BE2C (cell line): ENCODE measurements around the gene HOXC11.

Experiments used
- DNase-seq: peaks from one replicate; pipeline ENCODE4 v3.0.0-alpha.2; 2020
- H3K27me3 ChIP-seq: fragments of 250-450 bp; sonication (Bioruptor Pico); 2 replicates; pipeline ENCODE4 v1.5.1; 2020; ENCODE audit warnings: mild to moderate bottlenecking
- H3K36me3 ChIP-seq: fragments of 250-450 bp; sonication (Bioruptor Pico); 2 replicates; pipeline ENCODE4 v1.5.1; 2020; ENCODE audit warnings: mild to moderate bottlenecking
- H3K4me1 ChIP-seq: fragments of 250-450 bp; sonication (Bioruptor Pico); 2 replicates; pipeline ENCODE4 v1.5.1; 2020
- H3K4me3 ChIP-seq: 2 replicates; pipeline ENCODE4 v1.5.1; 2011; ENCODE audit warnings: low read depth, low read length
- H3K9me3 ChIP-seq: fragments of 250-450 bp; sonication (Bioruptor Pico); 2 replicates; pipeline ENCODE4 v1.5.1; 2020
- CTCF ChIP-seq: IDR thresholded peaks from 2 replicates; pipeline ENCODE4 v1.5.1; 2012; ENCODE audit warnings: mild to moderate bottlenecking, low read depth, low read length

HOXC11 gene

GRCh38 chr12:53998110-53998899 lies 25.4 kb downstream of the HOXC11 start:
- DNase-seq = no peak
- no peaks in the 10 kb centered on the region for H3K27me3 ChIP-seq
- TF ChIP-seq CTCF = no peak; the same call in 1 of the 2 replicates
- H3K4me3 ChIP-seq = peak overlapping the region; percentile 95
- H3K9me3 ChIP-seq = no peaks in the 10 kb centered on the region
- H3K4me1 ChIP-seq = peaks cover 5% of the 10 kb centered on the region; the same call in 1 of the 2 replicates
- H3K36me3 ChIP-seq = no peaks in the 10 kb centered on the region

- Histone ChIP-seq H3K36me3 (no peaks in the 10 kb centered on the region), H3K27me3 (no peaks in the 10 kb centered on the region), H3K4me3 (peak overlapping the region; percentile 95), H3K9me3 (no peaks in the 10 kb centered on the region), H3K4me1 (peaks cover 9% of the 10 kb centered on the region)
- no peak for DNase-seq
- peak; percentile 12; the same call in 1 of the 2 replicates for TF ChIP-seq CTCF
Observed at GRCh38 chr12:53998900-53999236, 25.9 kb downstream of the HOXC11 start.

- TF ChIP-seq CTCF = no peak
- H3K4me3 ChIP-seq = peak overlapping the region; percentile 95
- no peaks in the 10 kb centered on the region for H3K36me3 ChIP-seq
- H3K4me1 ChIP-seq = peaks cover 11% of the 10 kb centered on the region
- no peaks in the 10 kb centered on the region for H3K9me3 ChIP-seq
- no peaks in the 10 kb centered on the region for H3K27me3 ChIP-seq
- peak; percentile 77 for DNase-seq
Observed at GRCh38 chr12:53999559-54000115, 26.7 kb downstream of the HOXC11 start.

- Histone ChIP-seq H3K4me1 (peaks cover 14% of the 10 kb centered on the region), H3K4me3 (peak within 1 kb of the TSS; percentile 95), H3K27me3 (no peaks in the 10 kb centered on the region), H3K36me3 (no peaks in the 10 kb centered on the region), H3K9me3 (no peaks in the 10 kb centered on the region)
- DNase-seq = peak; percentile 55
- TF ChIP-seq CTCF = peak; percentile 8; the same call in 1 of the 2 replicates
Observed at GRCh38 chr12:54000116-54001114, 27.5 kb downstream of the HOXC11 start, which contains the start of gene HOXC9. Gene HOXC9, plus strand, starts transcription at chr12:54000161. Its CDS starts 28 bp downstream, at chr12:54000189.

GRCh38 chr12:54001283-54002187 lies 28.6 kb downstream of the HOXC11 start:
- peaks cover 14% of the 10 kb centered on the region for H3K4me1 ChIP-seq
- no peaks in the 10 kb centered on the region for H3K27me3 ChIP-seq
- TF ChIP-seq CTCF = no peak
- H3K9me3 ChIP-seq = no peaks in the 10 kb centered on the region
- peak overlapping the region; percentile 95 for H3K4me3 ChIP-seq
- no peak for DNase-seq
- H3K36me3 ChIP-seq = no peaks in the 10 kb centered on the region
